Measurements from ENCODE around the gene BDP1. TPM values are rescaled to one million over a fixed set of nuclear protein-coding genes. Genes with fewer than 3 reads are reported as not detected.
"Not testable (repeated sequence)": the region's sequence is repeated elsewhere in the genome, so short reads cannot be mapped to it uniquely, and the experiment has no call there.

BDP1 gene, protein sequence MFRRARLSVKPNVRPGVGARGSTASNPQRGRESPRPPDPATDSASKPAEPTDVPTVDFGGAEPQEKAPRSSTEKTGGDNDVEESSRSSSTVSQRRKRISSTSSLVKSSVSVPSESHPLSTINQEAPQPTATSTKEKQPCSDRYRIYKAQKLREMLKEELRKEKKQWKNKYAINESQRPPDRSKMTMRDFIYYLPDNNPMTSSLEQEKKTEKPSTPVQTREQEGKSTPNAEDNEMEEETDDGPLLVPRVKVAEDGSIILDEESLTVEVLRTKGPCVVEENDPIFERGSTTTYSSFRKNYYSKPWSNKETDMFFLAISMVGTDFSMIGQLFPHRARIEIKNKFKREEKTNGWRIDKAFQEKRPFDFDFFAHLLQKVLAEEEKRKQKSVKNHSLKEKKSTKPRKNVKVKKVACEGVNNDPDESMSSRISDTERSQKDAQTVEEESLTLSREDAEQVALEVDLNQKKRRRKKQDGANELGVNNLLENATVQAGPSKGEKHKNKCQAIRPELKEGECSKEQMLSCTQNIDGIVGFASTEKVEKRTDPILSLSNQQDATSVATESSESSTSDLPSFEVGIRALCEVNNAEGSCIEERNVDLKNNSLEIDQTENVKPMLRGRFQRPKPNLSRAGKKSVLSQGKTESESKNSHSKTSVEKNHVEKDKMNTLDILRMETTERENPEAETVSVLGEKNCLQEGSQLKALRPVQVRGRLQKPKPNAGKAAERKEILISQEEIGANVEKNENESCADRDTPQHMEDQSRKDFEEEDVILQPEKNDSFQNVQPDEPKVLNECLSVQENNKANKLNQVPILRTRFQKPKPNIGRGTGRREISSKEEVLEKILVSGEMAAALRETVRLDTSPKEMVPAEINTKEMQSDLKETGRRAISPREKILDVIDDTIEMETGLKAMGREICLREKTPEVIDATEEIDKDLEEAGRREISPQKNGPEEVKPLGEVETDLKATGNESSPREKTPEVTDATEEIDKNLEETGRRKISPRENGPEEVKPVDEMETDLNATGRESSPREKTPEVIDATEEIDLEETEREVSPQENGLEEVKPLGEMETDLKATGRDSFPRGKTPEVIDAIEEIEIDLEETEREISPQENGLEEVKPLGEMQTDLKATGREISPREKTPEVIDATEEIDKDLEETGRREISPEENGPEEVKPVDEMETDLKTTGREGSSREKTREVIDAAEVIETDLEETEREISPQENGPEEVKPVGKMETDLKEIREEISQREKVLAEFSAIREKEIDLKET (N-terminal part only)
- 10 to 100 TPM; 25.1 to 90.7 (median 50.5) TPM for total RNA-seq
- polyA plus RNA-seq, result 1 to 10 TPM; 6.4 to 7.2 (median 6.7) TPM
- long read RNA-seq, donor 1, partial matches to known transcripts, result 8 of 9 reads
- long read RNA-seq, donor 1, other reads (novel, unspliced or antisense), result 0 of 9 reads
- long read RNA-seq, donor 2, partial matches to known transcripts, result 0 of 3 reads
- long read RNA-seq, donor 2, other reads (novel, unspliced or antisense), result 0 of 3 reads
- long read RNA-seq, donor 3, partial matches to known transcripts, result 0 of 1 reads
- long read RNA-seq, donor 3, other reads (novel, unspliced or antisense), result 0 of 1 reads
- long read RNA-seq, donor 4, result 0 reads
- long read RNA-seq, donor 5, partial matches to known transcripts, result 0 of 2 reads
- long read RNA-seq, donor 5, other reads (novel, unspliced or antisense), result 0 of 2 reads
- long read RNA-seq, donor 6, partial matches to known transcripts, result 0 of 2 reads
- long read RNA-seq, donor 6, other reads (novel, unspliced or antisense), result 0 of 2 reads
- long read RNA-seq, donor 7, partial matches to known transcripts, result 0 of 1 reads
- long read RNA-seq, donor 7, other reads (novel, unspliced or antisense), result 0 of 1 reads
- long read RNA-seq, donor 8, result 0 reads
- long read RNA-seq, donor 9, result 0 reads
- long read RNA-seq, donor 10, partial matches to known transcripts, result 6 of 6 reads
- long read RNA-seq, donor 10, other reads (novel, unspliced or antisense), result 0 of 6 reads

DNA sequence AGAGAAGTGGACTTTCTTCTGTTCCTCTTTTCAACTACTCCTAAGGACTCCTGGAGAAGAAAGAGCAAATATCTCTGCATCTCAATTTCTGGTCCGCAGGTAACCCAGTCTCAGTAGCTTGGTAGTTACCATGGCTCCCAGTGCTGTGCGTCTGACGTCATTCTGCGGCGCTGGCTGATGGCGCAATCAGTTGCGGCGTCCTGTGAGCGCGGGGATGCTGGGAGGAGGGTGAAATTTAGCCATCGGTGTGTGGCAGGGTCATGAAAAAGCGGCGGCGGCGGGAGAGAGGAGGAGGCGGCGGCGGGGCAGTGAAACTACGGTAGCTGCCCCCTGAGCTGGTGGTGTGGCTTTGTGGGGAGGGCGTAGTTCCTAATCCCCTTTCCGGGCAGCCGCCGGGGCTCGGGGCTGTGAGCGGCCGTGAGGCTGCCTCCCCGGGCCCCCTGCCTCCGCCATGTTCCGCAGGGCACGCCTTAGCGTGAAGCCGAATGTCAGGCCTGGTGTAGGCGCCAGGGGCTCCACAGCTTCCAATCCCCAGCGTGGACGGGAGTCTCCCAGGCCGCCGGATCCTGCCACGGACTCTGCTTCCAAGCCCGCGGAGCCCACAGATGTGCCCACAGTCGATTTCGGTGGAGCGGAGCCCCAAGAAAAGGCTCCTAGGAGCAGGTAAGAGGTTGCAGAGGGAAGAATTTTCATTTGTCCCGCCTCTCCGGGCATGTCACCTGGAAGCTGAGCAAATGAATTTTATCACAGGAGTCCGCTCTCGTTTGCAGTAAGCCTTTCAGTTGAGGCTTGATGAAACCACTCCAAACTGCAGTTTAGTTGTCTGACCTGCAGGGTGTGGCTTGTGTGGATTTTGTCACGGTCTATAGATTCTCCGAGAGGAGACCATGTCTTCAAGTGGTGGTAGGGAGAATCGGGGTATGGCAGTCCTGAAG lies at the start of gene BDP1:
TSS of gene BDP1 (plus strand) at position 225 of the 935 bp plus-strand sequence. CDS start at position 452, 227 bp downstream.
- Histone ChIP-seq H3K4me3 (peak within 1 kb of the TSS; percentile 65 to 91 (median 82)), H3K27ac (peak within 1 kb of the TSS; percentile 91 to 95 (median 92)), H3K27me3 (peaks cover 0 to 17% (median 0%) of the 10 kb centered on the region in 3 donors), H3K4me1 (peaks cover 12 to 31% (median 23%) of the 10 kb centered on the region in 4 donors), H3K9me3 (no peaks in the 10 kb centered on the region), H3K36me3 (peaks cover 11 to 24% (median 23%) of the 10 kb centered on the region in 4 donors)
- peak; percentile 98 to 99 for DNase-seq
- WGBS, 5 donors, result 0% methylated on average over 37 to 50 of the region's 50 CpGs
- TF ChIP-seq, protein P1, sequence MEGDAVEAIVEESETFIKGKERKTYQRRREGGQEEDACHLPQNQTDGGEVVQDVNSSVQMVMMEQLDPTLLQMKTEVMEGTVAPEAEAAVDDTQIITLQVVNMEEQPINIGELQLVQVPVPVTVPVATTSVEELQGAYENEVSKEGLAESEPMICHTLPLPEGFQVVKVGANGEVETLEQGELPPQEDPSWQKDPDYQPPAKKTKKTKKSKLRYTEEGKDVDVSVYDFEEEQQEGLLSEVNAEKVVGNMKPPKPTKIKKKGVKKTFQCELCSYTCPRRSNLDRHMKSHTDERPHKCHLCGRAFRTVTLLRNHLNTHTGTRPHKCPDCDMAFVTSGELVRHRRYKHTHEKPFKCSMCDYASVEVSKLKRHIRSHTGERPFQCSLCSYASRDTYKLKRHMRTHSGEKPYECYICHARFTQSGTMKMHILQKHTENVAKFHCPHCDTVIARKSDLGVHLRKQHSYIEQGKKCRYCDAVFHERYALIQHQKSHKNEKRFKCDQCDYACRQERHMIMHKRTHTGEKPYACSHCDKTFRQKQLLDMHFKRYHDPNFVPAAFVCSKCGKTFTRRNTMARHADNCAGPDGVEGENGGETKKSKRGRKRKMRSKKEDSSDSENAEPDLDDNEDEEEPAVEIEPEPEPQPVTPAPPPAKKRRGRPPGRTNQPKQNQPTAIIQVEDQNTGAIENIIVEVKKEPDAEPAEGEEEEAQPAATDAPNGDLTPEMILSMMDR (IDR thresholded peaks at IDR 0.05), result peak in 4 of 7 experiments; percentile 5 to 25 (median 17)
- no peak for TF ChIP-seq EP300 (IDR thresholded peaks at IDR 0.05)
- TF ChIP-seq POLR2A (IDR thresholded peaks at IDR 0.05), result peak in 1 of 4 donors; percentile 32
- peak; percentile 85 to 93 (median 90) for TF ChIP-seq POLR2AphosphoS5 (IDR thresholded peaks at IDR 0.05)
- intact Hi-C loops (cut with DNase I; ENCODE audit: low total_unique reads), result no loop called here

DNA sequence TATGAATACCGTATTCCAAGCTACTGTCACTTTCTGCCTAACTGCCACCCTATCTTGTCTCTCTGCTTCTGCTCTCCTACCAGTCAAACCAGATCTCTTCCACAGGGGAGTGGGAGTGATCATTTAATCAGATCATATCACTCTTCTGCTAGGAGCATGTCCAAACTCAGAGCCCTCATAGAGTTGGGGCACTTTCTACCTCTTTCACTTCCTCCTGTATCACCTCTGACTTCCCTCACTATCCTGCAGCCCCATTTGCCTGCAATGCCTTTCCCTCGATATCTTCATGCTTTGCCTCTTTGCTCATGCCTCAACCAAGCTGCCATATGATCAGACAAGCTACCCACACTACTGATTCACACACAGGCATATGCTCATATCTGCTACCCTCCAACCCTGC lies 45.4 kb upstream of the BDP1 start:
- intact Hi-C loops (cut with DNase I; ENCODE audit: low total_unique reads); H3K9me3 ChIP-seq; DNase-seq; H3K36me3 ChIP-seq; H3K27ac ChIP-seq; H3K4me1 ChIP-seq; H3K27me3 ChIP-seq; H3K4me3 ChIP-seq: not testable (repeated sequence)
- WGBS, 5 donors, result 72 to 83% (median 80%) methylated on average over 2 of the region's 2 CpGs

DNA sequence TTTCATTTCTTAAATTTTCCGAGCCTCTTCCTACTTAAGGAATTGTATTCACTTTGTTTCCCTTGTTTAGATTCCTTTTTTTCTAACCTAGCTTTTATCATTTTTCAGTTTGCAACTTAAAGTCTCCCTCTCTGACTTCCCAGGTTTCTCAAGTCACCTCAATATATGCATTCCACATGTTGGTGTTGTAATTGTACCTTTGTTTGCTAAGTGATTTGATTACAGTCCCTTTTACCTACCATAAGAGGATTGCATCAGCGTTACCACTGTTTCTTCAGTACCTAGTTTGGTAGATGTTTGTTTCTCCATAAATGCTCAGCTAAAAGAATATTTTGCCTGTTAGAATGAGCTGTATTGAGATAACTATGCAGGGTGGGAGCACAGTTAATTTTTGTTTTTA lies 39.8 kb upstream of the BDP1 start:
- H3K9me3 ChIP-seq; H3K4me1 ChIP-seq; intact Hi-C loops (cut with DNase I; ENCODE audit: low total_unique reads); H3K27me3 ChIP-seq; H3K4me3 ChIP-seq; H3K36me3 ChIP-seq; H3K27ac ChIP-seq: not testable (repeated sequence)
- 38 to 73% (median 58%) methylated on average over 1 to 2 of the region's 2 CpGs for WGBS, 5 donors
- DNase-seq, result peak in 1 of 2 donors; percentile 6

DNA sequence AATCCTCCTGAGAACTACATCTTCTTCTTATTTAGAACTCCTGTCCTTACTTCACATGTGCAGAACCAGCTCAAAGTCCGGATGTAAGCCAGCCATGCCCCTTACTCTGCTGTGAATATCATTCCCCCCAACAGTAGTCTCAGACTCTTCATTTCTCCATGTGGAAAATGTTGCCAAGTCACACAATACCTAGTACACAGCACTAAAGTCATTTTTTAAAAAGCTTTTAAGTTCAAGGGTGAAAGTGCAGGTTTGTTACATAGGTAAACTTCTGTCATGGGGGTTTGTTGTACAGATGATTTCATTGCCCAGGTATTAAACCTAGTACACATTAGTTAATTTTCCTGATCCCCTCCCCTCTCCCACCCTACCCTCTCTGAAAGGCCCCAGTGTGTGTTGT lies 37.4 kb upstream of the BDP1 start:
- H3K9me3 ChIP-seq; H3K36me3 ChIP-seq; H3K4me3 ChIP-seq; H3K4me1 ChIP-seq; intact Hi-C loops (cut with DNase I; ENCODE audit: low total_unique reads); H3K27me3 ChIP-seq; H3K27ac ChIP-seq; DNase-seq: not testable (repeated sequence)
- WGBS, 5 donors, result 59 to 91% (median 81%) methylated on average over 1 of the region's 1 CpG

DNA sequence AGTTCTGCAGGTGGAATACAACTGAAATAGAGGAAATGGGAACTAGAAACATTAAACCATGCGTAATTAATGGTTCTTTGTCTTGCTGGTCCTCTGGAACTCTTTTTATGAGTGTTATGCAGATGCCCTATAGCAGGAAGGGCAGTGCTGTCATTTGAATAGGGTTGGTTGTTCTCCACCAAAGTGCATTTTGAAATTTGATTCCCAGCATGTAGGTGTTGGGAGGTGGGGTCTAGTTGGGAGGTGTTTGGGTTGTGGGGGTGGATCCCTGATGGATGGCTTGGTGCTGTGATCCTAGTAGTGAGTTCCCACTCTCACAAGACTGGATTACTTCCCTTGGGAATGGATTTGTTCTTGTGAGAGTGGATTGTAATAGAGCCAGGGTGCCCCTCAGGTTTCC lies 34.2 kb upstream of the BDP1 start:
- intact Hi-C loops (cut with DNase I; ENCODE audit: low total_unique reads); H3K36me3 ChIP-seq; H3K4me3 ChIP-seq; H3K27me3 ChIP-seq; H3K27ac ChIP-seq; DNase-seq; H3K9me3 ChIP-seq; H3K4me1 ChIP-seq: not testable (repeated sequence)
- WGBS, 5 donors, result 15 to 62% (median 26%) methylated on average over 1 of the region's 1 CpG

DNA sequence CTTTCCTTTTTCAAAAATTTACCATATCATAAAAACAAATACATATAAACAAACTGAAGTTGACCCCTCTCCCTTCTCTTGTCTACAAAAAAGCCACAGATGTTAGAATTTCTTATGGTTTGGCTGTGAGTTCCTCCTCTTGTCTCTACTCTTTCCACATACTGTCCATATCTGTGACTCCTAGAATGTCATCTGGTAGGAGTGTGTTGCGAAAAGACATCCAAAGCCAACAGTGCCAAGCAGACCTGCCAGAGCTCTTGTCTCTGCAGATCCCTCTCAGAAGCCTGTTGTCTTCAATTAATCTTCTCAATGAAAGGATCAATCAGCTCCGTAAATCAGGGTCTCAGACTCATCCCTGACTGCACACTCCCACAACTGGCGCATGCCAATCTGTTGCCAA lies 31.6 kb upstream of the BDP1 start:
- H3K4me3 ChIP-seq; H3K4me1 ChIP-seq; H3K27me3 ChIP-seq; H3K36me3 ChIP-seq; intact Hi-C loops (cut with DNase I; ENCODE audit: low total_unique reads); H3K27ac ChIP-seq; H3K9me3 ChIP-seq; DNase-seq: not testable (repeated sequence)
- WGBS, 5 donors, result 89 to 97% (median 94%) methylated on average over 3 of the region's 3 CpGs

DNA sequence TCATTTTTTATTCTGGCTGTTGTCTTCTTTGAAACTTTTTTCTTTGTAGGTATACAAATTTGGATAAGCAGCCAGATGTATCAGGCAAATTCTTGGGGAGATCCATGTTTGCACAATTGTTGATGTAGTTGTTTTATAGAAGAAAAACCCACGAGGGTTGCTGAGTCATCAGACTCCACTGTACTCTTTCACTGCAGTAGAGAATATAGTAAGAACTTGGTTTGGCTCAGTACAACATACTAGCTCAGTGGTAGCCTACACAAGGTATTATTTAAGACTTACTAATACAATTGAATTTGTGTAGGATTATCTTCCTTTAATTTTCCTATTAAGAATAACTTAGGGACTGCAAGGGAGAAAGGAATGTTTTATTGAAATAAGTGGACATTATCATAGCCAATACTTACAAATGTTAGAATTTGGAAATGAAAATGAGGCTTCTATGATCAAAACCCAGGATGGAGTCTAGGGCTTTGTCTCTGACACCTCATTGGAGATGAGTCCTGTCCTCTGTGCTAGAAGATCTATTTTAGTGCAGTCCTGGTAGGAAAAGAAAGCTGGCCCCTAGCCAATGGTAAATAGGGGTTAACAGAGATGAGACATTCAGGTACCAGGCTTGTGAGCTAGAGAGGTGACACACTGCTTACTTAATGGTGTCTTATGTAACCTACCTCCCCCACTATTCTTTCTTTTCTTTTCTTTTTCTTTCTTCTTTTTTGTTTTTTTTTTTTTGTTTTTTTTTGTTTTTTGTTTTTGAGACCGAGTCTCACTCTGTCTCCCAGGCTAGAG lies 28.6 kb upstream of the BDP1 start:
- WGBS, 5 donors, result 42 to 50% (median 48%) methylated on average over 2 of the region's 2 CpGs

More for the DNA sequence above, 28.6 kb upstream of the BDP1 start:
- H3K36me3 ChIP-seq; intact Hi-C loops (cut with DNase I; ENCODE audit: low total_unique reads); H3K27ac ChIP-seq; H3K9me3 ChIP-seq; H3K4me3 ChIP-seq; H3K27me3 ChIP-seq; DNase-seq; H3K4me1 ChIP-seq: not testable (repeated sequence)

Measured in stomach (tissue), 19 donors.